Suprapubic skin (tissue), 3 donors: ENCODE data around the gene CRABP2.

Experiments
- CTCF ChIP-seq, 2 donors: fragments of 200-600 bp in 1 of 2; fragments of 450-650 bp in 1 of 2; sonication (generic) in 1 of 2; IDR thresholded peaks; one replicate each; pipeline ENCODE4 v1.5.1; 2016 to 2019; ENCODE audit warnings: antibody characterized with exemption in 2 of 2, mild to moderate bottlenecking in 1 of 2, moderate library complexity in 1 of 2
- EP300 ChIP-seq: sonication (generic); formaldehyde crosslinking; IDR thresholded peaks from one replicate; pipeline ENCODE4 v1.6.1; 2017; ENCODE audit warnings: antibody characterized with exemption
- POLR2A ChIP-seq, 2 donors: fragments of 450-650 bp; IDR thresholded peaks; one replicate each; pipeline ENCODE4 v1.6.1; 2017; ENCODE audit warnings: antibody characterized with exemption in 2 of 2, mild to moderate bottlenecking in 2 of 2, moderate library complexity in 2 of 2

GRCh38 chr1:156676820-156677615 is 28.4 kb downstream of the CRABP2 start, which contains the start of gene NES:
- no peak for TF ChIP-seq POLR2A (IDR thresholded peaks at IDR 0.05)
- no peak for TF ChIP-seq EP300
- no peak for TF ChIP-seq CTCF (IDR thresholded peaks at IDR 0.05)
